HG02884 (cell line): ENCODE results near the gene SUSD3.
"Not testable (repeated sequence)": the region's sequence is repeated elsewhere in the genome, so short reads cannot be mapped to it uniquely, and the experiment has no call there.

ENCODE experiments used
- ATAC-seq: cut with Tn5 transposase; IDR thresholded peaks from one replicate; pipeline ENCODE4 v1.9.1; 2021; ENCODE audit warnings: mild to moderate bottlenecking, moderate library complexity; ENCODE audit not compliant: unreplicated experiment

Gene SUSD3

DNA sequence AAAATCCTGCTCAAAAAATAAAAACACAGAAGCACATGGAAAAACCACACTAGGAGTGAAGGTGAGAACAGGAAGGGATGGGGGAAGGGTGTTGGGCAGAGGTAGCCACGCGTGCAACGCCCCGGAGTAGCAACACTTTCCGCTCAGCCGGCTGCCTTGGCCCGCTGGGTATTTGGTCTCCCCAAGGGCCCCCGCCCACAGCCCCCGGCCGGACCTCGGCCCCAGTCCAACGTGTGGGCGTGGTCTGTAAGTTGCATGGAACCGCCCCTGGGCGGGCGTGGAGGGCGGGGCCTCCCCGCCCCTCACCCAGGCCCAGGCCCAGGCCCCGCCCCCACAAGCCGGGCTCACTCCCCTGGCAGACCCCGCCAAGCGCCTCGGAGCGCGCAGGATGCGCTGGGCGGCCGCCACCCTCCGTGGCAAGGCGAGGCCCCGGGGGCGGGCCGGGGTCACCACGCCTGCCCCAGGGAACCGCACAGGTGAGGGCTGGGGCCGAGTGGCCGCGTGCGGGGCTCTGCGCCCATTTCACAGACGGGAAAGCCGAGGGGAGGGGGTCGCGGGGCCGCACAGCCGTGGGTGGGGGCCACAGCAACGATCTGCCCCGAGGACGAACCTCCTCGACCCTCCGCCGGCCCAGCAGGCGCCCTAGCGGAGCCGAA, at the start of gene SUSD3:
TSS of gene SUSD3 (plus strand) at position 347 of the 656 bp plus-strand sequence. CDS start at position 389, 42 bp downstream.
- no peak for ATAC-seq

DNA sequence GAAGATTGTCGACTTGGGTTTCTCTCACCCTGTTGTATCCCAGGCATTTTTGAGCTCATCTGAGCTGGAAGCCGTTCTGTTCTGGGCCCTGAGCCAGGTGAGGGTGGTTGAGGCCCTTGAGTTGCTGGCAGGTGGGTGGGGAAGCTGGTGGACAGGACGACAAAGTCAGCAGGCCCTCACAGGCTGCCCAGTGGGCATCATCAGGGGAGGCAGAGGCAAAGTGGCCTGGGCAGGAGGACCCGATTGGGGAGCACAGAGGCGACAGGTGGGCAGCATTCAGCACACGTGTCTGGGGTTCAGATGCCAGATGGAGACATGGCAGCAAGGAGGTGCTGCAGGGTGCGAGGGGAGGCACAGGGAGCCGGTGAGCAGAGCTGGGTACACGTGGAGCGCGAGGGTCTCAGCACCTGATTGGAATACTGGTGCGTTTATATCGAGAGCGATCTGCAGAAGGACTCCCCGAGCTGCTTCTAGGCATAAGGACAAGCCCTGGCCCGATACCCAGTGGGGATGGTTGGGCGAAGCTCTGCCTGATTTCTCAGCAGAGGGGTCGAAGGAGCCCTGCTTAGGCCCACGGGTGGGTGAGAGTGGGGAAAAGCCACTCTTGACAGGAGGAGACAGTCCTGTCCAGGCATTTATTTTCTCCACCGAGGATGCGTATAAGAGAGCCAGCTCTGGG, 49.0 kb upstream of the SUSD3 start:
- no peak for ATAC-seq

DNA sequence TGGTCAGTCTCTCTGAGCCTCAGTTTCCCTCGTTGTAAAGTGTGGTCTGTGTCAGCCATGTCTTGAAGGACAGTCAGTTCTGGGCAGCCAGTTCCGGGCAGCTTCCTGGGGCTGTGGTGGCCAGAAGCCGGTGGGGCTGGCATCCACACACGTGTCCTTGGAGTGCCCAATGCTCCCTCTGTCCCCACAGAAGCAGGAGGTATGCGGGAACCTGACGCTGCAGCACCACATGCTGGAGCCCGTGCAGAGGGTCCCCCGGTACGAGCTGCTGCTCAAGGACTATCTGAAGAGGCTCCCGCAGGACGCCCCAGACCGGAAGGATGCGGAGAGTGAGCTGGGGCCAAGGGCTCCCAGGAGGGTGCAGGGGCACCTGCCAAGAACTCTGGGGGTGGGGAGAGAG, 48.4 kb upstream of the SUSD3 start:
- ATAC-seq, result no peak

DNA sequence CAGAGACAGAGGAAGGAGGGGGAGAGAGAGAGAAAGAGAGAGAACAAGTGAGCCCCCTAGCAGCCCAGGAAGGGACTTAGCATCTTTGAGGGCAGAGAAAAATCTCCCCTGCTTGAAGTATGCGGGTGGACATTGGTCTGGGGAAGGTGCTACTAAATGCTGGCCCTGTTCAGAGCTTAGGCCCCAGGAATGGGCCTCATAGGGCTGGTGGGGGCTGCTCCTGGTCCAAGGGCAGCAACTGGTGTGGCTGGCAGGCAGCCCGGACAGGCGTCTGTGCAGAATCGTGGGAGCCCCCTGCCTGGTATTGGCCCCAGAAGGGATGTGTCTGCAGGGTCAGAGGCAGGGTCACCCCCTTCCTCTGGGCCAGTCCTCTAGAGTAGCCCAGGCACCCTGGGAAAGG, 47.8 kb upstream of the SUSD3 start:
- ATAC-seq, result no peak

DNA sequence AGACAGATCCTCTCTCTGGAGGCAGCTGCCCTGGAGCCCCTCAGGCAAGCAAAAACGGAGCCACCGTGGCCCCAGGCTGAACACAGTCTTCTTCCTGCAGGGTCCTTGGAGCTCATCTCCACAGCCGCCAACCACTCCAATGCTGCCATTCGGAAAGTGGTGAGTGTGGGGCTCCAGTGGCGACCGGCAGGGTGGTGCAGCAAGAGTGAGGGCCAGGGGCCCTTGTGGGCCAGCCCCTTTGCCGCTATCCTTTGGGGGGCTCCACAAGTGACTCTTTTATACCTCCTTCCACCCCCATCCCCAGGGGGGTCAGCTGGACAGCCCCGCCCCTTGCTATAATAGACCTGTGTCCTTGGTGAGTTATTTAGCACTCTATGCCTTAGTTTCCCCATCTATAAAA, 47.4 kb upstream of the SUSD3 start:
- no peak for ATAC-seq

DNA sequence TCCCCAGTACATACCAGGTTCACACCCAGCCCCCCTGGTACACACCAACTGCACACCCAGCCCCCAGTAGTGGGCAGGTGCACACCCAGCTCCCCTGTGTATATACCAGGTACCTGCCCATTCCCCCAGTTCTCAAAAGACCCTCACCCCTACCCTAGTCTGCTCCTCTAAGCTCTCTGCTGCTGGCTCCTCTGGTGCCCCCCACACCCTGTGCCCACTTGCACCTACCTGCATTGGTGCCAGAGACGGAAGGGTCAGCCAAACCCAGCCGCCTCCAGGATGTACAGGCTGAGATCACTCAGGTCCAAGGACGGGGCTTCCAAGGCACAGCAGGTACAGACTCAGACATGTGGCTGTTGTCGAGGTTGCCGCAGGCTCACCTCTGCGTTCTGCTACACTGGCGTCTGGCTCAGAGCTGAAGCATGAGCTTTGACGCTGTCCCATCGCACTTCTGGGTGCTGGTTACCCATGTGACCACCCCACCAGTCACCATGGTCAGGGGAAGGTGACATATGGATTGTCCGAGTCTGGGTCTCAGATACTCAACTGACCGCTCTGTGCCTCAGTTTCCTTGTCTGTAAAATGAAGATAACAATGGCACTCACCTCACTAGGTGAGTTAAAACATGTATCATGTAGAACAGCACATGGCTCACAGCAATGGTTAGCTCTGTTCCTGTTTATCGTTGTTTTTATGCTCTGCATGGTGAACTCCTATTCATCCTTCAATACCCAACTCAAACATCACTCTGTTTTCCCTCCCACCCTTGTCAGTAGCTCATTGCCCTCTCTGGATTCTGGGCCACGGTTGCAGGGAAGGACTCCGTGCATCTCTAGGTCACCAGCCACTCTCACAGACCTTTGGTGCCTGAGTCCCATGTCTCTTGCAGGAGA, 45.3 kb upstream of the SUSD3 start:
- no peak for ATAC-seq

DNA sequence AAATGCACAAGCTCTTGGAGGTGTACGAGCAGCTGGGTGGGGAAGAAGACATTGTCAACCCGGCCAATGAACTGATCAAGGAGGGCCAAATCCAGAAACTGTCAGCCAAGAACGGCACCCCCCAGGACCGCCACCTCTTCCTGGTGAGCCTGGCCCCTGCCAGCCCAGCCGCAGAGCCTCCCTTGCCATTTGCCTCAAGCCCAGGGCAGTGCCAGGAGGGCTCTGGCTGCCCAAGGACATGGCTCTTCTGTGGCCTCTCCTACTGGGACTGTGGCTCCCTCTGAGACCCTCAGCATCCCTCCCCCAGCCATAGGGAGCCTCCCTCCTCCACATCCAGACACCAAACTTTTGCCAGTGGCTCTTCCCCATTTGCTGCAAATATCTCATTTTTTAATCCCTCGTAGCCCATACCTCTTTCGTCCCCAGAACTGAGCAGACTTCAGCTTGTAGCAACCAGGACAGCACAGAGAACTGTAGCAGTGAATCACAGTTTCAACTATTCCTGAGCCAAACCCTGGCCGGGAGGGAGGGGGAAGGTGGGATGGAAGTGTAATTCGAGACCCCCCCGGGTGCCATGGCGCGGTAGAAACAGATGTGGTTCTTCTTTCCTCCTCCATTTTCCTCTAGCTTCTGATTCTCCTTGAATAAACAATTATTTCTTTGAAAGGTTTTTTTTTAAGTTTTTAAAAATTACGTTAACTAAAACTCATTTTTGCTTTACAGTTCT, 44.5 kb upstream of the SUSD3 start:
- no peak for ATAC-seq

DNA sequence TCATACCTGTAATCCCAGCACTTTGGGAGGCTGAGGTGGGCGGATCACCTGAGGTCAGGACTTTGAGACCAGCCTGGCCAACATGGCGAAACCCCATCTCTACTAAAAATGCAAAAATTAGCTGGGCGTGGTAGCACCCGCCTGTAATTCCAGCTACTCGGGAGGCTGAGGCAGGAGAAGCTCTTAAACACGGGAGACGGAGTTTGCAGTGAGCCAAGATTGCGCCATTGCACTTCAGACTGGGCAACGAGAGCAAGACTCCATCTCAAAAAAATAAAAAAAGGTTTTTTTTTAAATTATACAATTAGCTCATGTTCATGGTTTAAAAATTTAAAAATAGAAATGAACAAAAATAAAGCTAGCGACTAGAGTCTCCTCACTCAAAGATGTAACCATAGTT, 43.3 kb upstream of the SUSD3 start:
- ATAC-seq, result not testable (repeated sequence)

DNA sequence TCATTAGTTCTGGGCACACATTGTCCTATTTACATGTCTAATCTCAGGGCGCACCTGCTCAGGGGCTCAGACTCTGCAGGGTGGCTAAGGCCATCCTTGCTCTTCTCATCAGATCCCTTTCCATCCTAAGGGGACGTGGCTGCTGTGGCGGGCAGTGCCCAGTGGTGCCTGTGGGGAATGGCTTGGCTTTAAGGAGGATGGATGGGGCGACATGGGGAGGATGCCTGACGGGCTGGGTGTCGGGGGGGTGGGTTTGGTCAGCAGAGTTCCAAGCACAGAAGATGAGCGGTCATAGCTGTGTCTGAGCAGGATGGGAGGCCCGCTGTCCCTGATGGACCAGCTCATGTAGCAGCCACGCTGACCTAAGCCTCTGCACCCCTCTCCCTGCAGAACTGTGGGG, 40.9 kb upstream of the SUSD3 start:
- no peak for ATAC-seq

DNA sequence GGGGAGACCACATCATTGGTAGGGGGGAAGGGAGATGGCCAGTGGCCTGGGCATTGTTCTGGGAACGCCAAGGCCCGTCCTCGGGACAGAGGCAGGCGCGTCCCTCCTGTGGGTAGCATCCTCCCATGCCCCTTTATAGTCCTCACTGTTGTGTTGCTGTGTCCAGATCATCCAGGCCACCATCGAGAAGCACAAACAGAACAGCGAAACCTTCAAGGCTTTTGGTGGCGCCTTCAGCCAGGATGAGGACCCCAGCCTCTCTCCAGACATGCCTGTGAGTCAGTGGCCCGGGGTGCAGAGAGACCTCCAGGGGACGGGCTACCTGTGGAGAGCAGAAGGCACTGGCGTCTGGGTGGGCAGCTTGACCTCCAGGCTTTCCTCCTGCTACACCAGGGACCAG, 38.4 kb upstream of the SUSD3 start:
- no peak for ATAC-seq

DNA sequence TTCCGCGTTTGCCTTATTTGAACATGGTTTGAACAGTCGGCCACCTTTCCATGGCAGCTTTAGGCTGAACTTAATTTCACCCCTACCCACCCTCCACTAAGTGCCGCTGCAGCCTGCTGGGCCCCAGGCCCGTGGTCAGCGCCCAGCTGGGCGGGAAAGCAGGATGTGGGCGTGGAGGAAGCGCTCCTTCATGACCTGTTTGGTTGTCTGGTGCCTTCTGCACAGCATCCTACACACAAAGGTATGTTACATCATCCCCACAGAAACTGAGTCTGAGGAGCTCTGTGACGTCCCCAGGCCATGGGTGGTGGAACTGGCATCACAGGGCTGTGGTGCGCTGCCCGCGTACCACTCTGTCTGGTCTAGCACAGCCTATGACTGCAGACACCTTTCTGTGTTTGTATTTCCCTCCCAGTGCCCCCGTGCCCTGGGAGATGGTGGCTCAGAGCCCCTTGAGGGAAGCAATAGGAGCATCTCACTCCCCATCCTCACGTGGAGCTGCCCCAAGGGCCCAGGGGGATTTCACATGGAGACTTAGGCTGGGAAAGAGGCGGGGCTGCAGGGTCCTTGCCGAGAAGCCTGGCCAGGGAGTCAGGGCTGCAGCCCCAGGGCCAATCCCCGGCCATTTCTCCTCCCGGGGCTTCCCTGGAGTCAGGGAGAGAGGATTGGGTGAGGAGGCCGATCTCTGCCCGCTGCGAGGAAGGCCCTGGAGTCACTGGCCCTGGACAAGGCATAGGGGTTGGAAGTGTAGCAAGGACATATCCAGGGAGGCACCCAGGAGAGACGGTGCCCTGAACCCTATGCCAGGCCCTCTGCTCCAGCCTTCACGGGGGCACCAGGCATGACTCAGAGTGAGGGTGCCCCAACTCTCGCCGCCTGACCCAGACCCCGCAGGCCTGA, 37.5 kb upstream of the SUSD3 start:
- no peak for ATAC-seq

DNA sequence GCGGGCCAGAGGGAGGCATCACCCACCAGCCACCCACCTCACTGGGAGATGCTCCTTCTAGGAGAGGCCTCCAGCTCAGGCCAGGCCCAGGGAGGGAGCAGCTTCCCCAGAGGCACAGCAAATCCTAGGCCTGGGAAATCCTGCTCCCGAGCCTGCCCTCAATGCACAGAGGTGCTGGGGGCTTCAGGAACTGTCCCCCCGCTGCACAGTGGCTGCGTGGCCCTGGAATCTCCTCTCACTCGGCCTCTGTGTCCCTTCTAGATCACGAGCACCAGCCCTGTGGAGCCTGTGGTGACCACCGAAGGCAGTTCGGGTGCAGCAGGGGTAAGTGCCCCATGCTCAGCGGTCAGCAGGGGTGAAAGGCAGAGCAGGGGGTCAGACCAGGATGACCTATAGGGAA, 36.4 kb upstream of the SUSD3 start:
- ATAC-seq, result no peak

DNA sequence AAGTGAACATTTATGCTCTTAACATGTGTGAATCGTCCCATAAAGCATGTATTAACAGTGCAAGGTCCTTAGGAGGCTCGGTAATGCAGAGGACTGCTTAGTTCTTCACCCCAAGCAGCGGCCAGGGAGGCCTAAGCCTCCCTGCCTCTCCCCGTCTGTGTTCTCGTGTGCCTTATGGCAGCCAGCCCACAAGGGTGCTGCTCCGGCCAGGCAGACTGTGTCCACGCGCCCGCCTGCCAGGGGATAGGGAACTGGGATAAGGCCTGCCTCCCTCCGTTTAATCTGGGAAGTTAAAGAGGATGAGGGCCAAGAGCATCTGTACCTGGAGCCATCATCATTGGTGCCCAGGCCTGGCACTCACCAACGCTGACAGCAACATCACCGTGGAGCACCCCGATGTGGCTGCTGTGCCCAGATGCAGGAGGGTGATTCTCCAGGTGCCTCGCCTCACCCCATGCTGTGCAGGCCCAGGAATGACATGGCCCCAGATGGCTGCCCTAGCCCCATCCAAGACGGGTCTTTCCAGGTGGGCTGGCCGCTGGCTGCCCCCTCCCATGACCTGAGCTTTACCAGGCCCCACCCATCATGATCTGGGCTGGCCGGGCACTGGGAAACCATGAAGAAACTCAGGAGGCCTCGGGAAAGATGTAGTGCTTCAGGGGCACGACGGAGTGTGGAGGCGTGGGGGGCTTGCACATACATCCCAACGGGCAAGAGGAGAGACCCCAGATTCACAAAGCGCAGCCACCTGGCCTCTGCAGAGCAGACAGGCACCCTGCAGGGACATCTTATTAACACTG, 35.6 kb upstream of the SUSD3 start:
- no peak for ATAC-seq

DNA sequence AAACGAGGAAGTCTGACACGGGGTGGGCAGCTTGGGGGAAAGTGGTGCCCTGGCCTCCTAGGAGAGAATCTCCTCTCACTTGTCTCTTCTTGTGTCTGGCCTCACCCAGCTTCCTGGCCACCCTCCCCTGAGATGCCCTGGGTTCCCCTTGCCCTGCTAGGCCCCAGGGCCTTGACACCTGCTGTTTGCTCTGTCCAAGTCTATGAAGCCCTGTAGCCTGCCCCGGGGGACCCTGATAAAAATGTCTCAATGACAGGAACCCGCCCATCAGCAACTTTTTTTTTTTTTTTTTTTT, 35.0 kb upstream of the SUSD3 start:
- ATAC-seq, result no peak

DNA sequence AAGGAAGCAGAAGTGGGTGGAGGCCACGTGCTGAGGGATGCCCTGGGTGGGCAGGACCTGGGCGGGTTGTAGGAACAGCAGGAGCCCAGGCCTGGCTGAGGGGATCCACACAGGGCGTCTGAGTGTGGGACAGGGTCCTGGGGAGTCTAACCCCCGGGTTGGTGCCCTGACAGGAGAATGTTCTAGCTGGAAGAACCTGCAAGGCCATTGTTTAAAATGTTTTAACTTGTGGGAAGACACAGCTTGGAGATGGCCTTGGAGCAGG, 33.9 kb upstream of the SUSD3 start:
- ATAC-seq, result no peak

DNA sequence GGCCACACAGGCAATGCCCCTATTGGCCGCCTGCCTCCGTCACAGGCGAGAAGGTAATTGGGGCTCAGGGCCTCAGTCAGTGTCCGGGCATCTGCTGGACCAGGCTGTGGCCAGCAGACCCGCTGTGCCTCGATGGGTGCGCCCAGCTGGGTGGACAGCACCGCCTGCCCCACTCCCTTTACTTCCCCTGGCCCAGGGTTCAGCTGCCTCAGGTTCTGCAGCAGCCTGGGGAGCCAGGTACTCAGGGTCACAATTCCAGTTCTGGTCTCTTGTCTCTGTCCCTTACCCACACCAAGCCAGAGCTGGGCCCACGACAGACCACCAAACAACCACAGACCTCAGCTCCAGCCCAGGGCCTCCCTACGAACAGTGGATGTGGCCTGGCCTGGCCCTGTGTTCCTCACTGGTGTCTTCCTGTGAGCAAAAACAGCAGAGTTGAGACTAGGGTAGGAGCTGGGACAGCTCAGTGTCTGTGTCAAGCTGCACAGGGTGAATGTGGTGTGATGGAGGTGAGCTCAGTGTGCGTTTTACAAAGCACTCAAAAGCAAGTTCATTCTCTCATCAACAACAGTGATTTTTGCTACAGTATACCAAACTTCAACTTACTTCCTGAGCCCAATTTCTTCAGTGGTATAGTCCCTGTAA, 33.4 kb upstream of the SUSD3 start:
- ATAC-seq, result no peak

DNA sequence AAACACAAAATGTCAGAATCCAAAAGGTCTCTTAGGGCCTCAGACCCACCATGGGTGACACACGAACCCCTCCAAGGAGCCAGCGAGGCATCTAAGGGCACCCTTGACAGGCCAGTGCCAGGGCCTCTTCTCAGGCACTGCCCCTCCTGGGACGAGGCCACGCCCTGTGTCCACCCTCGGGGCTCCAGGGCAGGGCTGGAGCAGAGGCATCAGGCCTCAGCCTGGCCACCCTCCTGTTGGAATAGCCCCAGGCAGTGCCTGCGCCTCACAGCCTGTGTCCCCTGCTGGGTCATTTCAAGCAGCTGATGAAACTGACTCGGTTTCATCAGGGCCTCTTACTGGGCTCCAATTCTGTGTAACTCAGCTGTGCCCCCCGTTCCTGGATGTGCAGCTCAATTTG, 32.8 kb upstream of the SUSD3 start:
- no peak for ATAC-seq

DNA sequence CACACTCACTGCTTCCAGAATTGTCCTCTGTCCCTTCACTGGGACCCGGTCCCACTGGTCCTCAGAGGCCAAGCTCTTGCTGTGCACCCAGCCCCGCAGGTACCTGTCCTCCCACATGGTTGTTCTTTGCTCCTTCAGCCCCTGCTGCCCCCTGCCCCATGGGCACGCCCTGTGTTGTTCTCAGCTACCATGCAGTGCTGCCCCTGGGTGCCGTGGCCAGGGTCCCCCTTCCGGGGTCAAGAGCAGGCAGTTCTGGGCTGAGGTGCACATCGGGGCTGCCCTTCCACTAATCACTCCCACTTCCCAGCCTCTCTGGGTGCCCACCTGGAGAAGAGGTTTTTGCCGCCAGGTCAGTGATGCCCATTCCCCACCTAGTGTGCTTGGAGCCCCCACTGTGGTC, 31.9 kb upstream of the SUSD3 start:
- ATAC-seq, result no peak

DNA sequence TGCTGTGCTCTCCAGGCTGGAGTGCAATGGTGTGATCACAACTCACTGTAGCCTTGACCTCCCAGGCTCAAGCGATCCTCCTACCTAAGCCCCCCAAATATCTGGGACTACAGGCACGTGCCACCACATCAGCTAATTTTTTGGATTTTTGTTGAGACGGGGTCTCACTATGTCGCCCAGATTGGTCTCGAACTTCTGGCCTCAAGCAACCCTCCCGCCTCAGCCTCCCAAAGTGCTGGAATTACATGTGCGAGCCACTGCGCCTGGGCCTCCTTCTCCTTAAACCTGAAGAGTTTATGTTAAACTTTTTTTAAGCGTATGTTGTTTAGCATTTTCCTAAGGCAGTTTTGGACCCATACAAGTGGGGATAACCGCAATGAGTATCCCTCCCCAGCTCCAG, 30.8 kb upstream of the SUSD3 start:
- no peak for ATAC-seq
